IPS-20b (cell line): ENCODE results near the gene PTPRK.
"Not testable (repeated sequence)": the region's sequence is repeated elsewhere in the genome, so short reads cannot be mapped to it uniquely, and the experiment has no call there.

Experiments used
- H3K27ac ChIP-seq: one replicate; pipeline ENCODE4 v1.5.1; 2013; ENCODE audit warnings: low read length
- H3K27me3 ChIP-seq: 2 replicates; pipeline ENCODE4 v1.6.1; 2013; ENCODE audit warnings: mild to moderate bottlenecking, low read length, inconsistent platforms; ENCODE audit not compliant: insufficient read depth
- H3K36me3 ChIP-seq: 2 replicates; pipeline ENCODE4 v1.6.1; 2013; ENCODE audit warnings: low read depth, mild to moderate bottlenecking, inconsistent platforms, low read length, moderate library complexity; ENCODE audit not compliant: insufficient read depth
- H3K4me1 ChIP-seq: 2 replicates; pipeline ENCODE4 v1.6.1; 2013; ENCODE audit warnings: mild to moderate bottlenecking, control low read depth, inconsistent platforms, low read length, moderate library complexity; ENCODE audit not compliant: insufficient read depth
- H3K4me3 ChIP-seq: 2 replicates; pipeline ENCODE4 v1.5.1; 2013; ENCODE audit warnings: mild to moderate bottlenecking, low read length, inconsistent platforms
- H3K9ac ChIP-seq: 2 replicates; pipeline ENCODE4 v1.6.1; 2013; ENCODE audit warnings: low read depth, mild to moderate bottlenecking, inconsistent platforms, low read length, moderate library complexity
- H3K9me3 ChIP-seq: 2 replicates; pipeline ENCODE4 v1.6.1; 2013; ENCODE audit warnings: mild to moderate bottlenecking, low read depth, low read length, inconsistent platforms; ENCODE audit not compliant: insufficient read depth

Gene PTPRK

GRCh38 chr6:127937102-127937501 lies 583.3 kb downstream of the PTPRK start:
- H3K27ac ChIP-seq, result no peak overlapping the region
- H3K4me1 ChIP-seq, result no peaks in the 10 kb centered on the region
- H3K9ac ChIP-seq, result no peak overlapping the region
- peaks cover 12% of the 10 kb centered on the region; the same call in 1 of the 2 replicates for H3K9me3 ChIP-seq
- H3K36me3 ChIP-seq, result no peaks in the 10 kb centered on the region
- H3K4me3 ChIP-seq, result no peak overlapping the region
- H3K27me3 ChIP-seq, result no peaks in the 10 kb centered on the region

GRCh38 chr6:127934956-127935355 lies 585.4 kb downstream of the PTPRK start:
- Histone ChIP-seq H3K4me3 (no peak overlapping the region), H3K36me3 (no peaks in the 10 kb centered on the region), H3K4me1 (no peaks in the 10 kb centered on the region), H3K9ac (no peak overlapping the region), H3K27me3 (no peaks in the 10 kb centered on the region), H3K9me3 (peaks cover 12% of the 10 kb centered on the region; the same call in 1 of the 2 replicates), H3K27ac (no peak overlapping the region)

GRCh38 chr6:127933852-127934840 lies 586.3 kb downstream of the PTPRK start:
- Histone ChIP-seq H3K9me3 (peaks cover 12% of the 10 kb centered on the region; the same call in 1 of the 2 replicates), H3K4me3 (no peak overlapping the region), H3K9ac (no peak overlapping the region), H3K27me3 (no peaks in the 10 kb centered on the region), H3K36me3 (no peaks in the 10 kb centered on the region), H3K27ac (no peak overlapping the region), H3K4me1 (no peaks in the 10 kb centered on the region)

GRCh38 chr6:127933137-127933536 lies 587.3 kb downstream of the PTPRK start:
- Histone ChIP-seq H3K4me3 (no peak overlapping the region), H3K9me3 (peaks cover 12% of the 10 kb centered on the region; the same call in 1 of the 2 replicates), H3K27ac (no peak overlapping the region), H3K4me1 (no peaks in the 10 kb centered on the region), H3K27me3 (no peaks in the 10 kb centered on the region), H3K9ac (no peak overlapping the region), H3K36me3 (no peaks in the 10 kb centered on the region)

- H3K27ac ChIP-seq, result no peak overlapping the region
- no peak overlapping the region for H3K4me3 ChIP-seq
- peaks cover 12% of the 10 kb centered on the region; the same call in 1 of the 2 replicates for H3K9me3 ChIP-seq
- H3K36me3 ChIP-seq, result no peaks in the 10 kb centered on the region
- H3K9ac ChIP-seq, result no peak overlapping the region
- no peaks in the 10 kb centered on the region for H3K4me1 ChIP-seq
- no peaks in the 10 kb centered on the region for H3K27me3 ChIP-seq
Observed at GRCh38 chr6:127932708-127933107, 587.7 kb downstream of the PTPRK start.

- not testable (repeated sequence) for H3K27me3 ChIP-seq, H3K27ac ChIP-seq, H3K4me3 ChIP-seq, H3K4me1 ChIP-seq, H3K9ac ChIP-seq, H3K36me3 ChIP-seq
- peaks cover 18% of the 10 kb centered on the region for H3K9me3 ChIP-seq
Observed at GRCh38 chr6:127926441-127926840, 594.0 kb downstream of the PTPRK start.

- Histone ChIP-seq H3K9ac (no peak overlapping the region), H3K4me1 (no peaks in the 10 kb centered on the region), H3K36me3 (no peaks in the 10 kb centered on the region), H3K9me3 (peaks cover 18% of the 10 kb centered on the region), H3K27ac (no peak overlapping the region), H3K27me3 (no peaks in the 10 kb centered on the region), H3K4me3 (no peak overlapping the region)
Observed at GRCh38 chr6:127924440-127924839, 596.0 kb downstream of the PTPRK start.

GRCh38 chr6:127924031-127924430 lies 596.4 kb downstream of the PTPRK start:
- no peak overlapping the region for H3K9ac ChIP-seq
- peaks cover 18% of the 10 kb centered on the region for H3K9me3 ChIP-seq
- H3K4me1 ChIP-seq, result no peaks in the 10 kb centered on the region
- H3K36me3 ChIP-seq, result no peaks in the 10 kb centered on the region
- H3K27ac ChIP-seq, result no peak overlapping the region
- no peak overlapping the region for H3K4me3 ChIP-seq
- no peaks in the 10 kb centered on the region for H3K27me3 ChIP-seq

GRCh38 chr6:127923135-127923534 lies 597.3 kb downstream of the PTPRK start:
- Histone ChIP-seq H3K27ac (no peak overlapping the region), H3K27me3 (no peaks in the 10 kb centered on the region), H3K9me3 (peaks cover 18% of the 10 kb centered on the region), H3K9ac (no peak overlapping the region), H3K36me3 (no peaks in the 10 kb centered on the region), H3K4me1 (no peaks in the 10 kb centered on the region), H3K4me3 (no peak overlapping the region)

GRCh38 chr6:127921982-127922381 lies 598.4 kb downstream of the PTPRK start:
- no peaks in the 10 kb centered on the region for H3K27me3 ChIP-seq
- H3K36me3 ChIP-seq, result no peaks in the 10 kb centered on the region
- H3K4me1 ChIP-seq, result no peaks in the 10 kb centered on the region
- H3K4me3 ChIP-seq, result no peak overlapping the region
- no peak overlapping the region for H3K27ac ChIP-seq
- H3K9ac ChIP-seq, result no peak overlapping the region
- H3K9me3 ChIP-seq, result peaks cover 18% of the 10 kb centered on the region

GRCh38 chr6:127920804-127921203 lies 599.6 kb downstream of the PTPRK start:
- Histone ChIP-seq H3K9ac (no peak overlapping the region), H3K4me1 (no peaks in the 10 kb centered on the region), H3K9me3 (peaks cover 10% of the 10 kb centered on the region), H3K4me3 (no peak overlapping the region), H3K27me3 (no peaks in the 10 kb centered on the region), H3K27ac (no peak overlapping the region), H3K36me3 (no peaks in the 10 kb centered on the region)
